ENCODE results near the gene RPL37A.

Gene RPL37A

DNA sequence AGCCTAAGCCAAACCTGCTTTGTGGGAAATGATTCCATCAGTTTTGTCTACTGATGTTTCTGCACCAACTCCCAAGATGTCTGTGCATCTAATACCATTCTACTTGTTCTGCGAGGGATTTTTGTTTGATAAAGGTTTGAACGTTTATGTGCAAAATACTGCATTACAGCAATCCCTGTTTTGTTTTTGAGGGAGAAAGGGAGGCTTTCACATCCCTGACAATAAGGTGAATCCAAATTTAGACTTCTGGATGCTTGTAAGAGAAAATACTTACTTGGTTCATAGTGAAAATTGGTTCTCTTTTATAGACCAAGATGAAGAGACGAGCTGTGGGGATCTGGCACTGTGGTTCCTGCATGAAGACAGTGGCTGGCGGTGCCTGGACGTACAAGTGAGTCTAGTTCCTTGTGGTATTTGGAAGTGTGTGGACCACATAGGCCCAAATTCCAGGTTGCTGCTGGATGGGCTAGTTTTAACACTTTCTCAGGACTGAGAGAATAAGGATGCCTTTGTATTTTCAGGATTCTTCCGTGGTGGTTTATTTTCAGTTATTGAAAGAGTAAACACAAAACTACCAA lies 1.1 kb downstream of the RPL37A start:
- Histone ChIP-seq H3K27ac (ENCODE audit: extremely low read depth, low read depth, low read length) (peak overlapping the region; percentile 98; the same call in 1 of the 2 replicates), H3K9me3 (ENCODE audit: control insufficient read depth, insufficient read depth, low read depth, low read length) (no peaks in the 10 kb centered on the region), H3K36me3 (ENCODE audit: control insufficient read depth in 2 of 2, insufficient read depth in 1 of 2, low read length in 2 of 2) (peaks cover 46 to 58% of the 10 kb centered on the region in 2 experiments), H3K4me1 (ENCODE audit: control insufficient read depth, insufficient read depth, low read length) (peaks cover 8% of the 10 kb centered on the region; the same call in 1 of the 2 replicates), H3K4me3 (ENCODE audit: low read depth, low read length) (peak overlapping the region; percentile 95)
- CTCF ChIA-PET = no interaction called here
- TF ChIP-seq, protein P1, sequence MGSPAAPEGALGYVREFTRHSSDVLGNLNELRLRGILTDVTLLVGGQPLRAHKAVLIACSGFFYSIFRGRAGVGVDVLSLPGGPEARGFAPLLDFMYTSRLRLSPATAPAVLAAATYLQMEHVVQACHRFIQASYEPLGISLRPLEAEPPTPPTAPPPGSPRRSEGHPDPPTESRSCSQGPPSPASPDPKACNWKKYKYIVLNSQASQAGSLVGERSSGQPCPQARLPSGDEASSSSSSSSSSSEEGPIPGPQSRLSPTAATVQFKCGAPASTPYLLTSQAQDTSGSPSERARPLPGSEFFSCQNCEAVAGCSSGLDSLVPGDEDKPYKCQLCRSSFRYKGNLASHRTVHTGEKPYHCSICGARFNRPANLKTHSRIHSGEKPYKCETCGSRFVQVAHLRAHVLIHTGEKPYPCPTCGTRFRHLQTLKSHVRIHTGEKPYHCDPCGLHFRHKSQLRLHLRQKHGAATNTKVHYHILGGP (tag by site-specific recombination; IDR thresholded peaks at IDR 0.05) = no peak
- TF ChIP-seq ZNF324 (tag by site-specific recombination; IDR thresholded peaks at IDR 0.05) (no peak), GFI1B (tag by site-specific recombination; IDR thresholded peaks at IDR 0.05) (no peak), ZNF404 (tag by site-specific recombination; IDR thresholded peaks at IDR 0.05) (no peak), ZNF223 (tag by site-specific recombination; IDR thresholded peaks at IDR 0.05) (no peak), ZFHX2 (tag by site-specific recombination; conservative IDR thresholded peaks at IDR 0.05) (no peak)
- TF ChIP-seq, protein P2, sequence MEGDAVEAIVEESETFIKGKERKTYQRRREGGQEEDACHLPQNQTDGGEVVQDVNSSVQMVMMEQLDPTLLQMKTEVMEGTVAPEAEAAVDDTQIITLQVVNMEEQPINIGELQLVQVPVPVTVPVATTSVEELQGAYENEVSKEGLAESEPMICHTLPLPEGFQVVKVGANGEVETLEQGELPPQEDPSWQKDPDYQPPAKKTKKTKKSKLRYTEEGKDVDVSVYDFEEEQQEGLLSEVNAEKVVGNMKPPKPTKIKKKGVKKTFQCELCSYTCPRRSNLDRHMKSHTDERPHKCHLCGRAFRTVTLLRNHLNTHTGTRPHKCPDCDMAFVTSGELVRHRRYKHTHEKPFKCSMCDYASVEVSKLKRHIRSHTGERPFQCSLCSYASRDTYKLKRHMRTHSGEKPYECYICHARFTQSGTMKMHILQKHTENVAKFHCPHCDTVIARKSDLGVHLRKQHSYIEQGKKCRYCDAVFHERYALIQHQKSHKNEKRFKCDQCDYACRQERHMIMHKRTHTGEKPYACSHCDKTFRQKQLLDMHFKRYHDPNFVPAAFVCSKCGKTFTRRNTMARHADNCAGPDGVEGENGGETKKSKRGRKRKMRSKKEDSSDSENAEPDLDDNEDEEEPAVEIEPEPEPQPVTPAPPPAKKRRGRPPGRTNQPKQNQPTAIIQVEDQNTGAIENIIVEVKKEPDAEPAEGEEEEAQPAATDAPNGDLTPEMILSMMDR (tag by site-specific recombination; IDR thresholded peaks at IDR 0.05) = no peak
- POLR2A ChIA-PET = no interaction called here

DNA sequence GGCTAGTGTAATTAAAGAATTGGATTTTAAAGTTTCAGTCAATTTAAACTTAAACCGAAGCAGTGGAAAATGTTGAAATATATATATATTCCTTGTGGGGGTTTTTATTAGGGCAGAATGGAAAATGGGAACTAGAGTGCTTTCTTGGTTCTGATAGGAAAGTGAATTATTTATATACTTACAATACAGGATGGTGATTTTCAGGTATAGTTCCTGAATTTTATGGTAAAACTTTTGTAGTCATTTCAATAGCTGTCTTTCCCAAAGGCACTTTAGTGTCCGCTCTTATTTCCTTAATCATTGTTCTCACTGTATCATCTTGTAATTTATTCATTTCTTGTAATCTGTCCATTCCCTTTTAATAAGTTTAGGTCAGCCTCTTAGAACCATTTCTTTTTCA lies 1.9 kb downstream of the RPL37A start:
- no peak for TF ChIP-seq IKZF3 (tag by site-specific recombination; IDR thresholded peaks at IDR 0.05)
- no peak for TF ChIP-seq ZNF623 (tag by site-specific recombination; IDR thresholded peaks at IDR 0.05)
- TF ChIP-seq, protein P3, sequence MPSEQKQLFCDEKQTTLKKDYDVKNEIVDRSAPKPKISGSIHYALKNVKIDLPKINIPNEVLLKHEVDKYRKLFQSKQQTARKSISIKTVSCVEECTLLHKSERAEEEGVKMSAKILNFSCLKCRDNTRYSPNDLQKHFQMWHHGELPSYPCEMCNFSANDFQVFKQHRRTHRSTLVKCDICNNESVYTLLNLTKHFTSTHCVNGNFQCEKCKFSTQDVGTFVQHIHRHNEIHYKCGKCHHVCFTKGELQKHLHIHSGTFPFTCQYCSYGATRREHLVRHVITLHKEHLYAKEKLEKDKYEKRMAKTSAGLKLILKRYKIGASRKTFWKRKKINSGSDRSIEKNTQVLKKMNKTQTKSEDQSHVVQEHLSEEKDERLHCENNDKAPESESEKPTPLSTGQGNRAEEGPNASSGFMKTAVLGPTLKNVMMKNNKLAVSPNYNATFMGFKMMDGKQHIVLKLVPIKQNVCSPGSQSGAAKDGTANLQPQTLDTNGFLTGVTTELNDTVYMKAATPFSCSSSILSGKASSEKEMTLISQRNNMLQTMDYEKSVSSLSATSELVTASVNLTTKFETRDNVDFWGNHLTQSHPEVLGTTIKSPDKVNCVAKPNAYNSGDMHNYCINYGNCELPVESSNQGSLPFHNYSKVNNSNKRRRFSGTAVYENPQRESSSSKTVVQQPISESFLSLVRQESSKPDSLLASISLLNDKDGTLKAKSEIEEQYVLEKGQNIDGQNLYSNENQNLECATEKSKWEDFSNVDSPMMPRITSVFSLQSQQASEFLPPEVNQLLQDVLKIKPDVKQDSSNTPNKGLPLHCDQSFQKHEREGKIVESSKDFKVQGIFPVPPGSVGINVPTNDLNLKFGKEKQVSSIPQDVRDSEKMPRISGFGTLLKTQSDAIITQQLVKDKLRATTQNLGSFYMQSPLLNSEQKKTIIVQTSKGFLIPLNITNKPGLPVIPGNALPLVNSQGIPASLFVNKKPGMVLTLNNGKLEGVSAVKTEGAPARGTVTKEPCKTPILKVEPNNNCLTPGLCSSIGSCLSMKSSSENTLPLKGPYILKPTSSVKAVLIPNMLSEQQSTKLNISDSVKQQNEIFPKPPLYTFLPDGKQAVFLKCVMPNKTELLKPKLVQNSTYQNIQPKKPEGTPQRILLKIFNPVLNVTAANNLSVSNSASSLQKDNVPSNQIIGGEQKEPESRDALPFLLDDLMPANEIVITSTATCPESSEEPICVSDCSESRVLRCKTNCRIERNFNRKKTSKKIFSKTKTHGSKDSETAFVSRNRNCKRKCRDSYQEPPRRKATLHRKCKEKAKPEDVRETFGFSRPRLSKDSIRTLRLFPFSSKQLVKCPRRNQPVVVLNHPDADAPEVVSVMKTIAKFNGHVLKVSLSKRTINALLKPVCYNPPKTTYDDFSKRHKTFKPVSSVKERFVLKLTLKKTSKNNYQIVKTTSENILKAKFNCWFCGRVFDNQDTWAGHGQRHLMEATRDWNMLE (tag by site-specific recombination; conservative IDR thresholded peaks at IDR 0.05; ENCODE audit: low read depth) = no peak
- TF ChIP-seq ZNF114 (tag by site-specific recombination; IDR thresholded peaks at IDR 0.05) = no peak
- TF ChIP-seq, protein P4, sequence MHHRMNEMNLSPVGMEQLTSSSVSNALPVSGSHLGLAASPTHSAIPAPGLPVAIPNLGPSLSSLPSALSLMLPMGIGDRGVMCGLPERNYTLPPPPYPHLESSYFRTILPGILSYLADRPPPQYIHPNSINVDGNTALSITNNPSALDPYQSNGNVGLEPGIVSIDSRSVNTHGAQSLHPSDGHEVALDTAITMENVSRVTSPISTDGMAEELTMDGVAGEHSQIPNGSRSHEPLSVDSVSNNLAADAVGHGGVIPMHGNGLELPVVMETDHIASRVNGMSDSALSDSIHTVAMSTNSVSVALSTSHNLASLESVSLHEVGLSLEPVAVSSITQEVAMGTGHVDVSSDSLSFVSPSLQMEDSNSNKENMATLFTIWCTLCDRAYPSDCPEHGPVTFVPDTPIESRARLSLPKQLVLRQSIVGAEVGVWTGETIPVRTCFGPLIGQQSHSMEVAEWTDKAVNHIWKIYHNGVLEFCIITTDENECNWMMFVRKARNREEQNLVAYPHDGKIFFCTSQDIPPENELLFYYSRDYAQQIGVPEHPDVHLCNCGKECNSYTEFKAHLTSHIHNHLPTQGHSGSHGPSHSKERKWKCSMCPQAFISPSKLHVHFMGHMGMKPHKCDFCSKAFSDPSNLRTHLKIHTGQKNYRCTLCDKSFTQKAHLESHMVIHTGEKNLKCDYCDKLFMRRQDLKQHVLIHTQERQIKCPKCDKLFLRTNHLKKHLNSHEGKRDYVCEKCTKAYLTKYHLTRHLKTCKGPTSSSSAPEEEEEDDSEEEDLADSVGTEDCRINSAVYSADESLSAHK (tag by site-specific recombination; IDR thresholded peaks at IDR 0.05) = no peak
- no peak for TF ChIP-seq BCL11A (tag by site-specific recombination; IDR thresholded peaks at IDR 0.05; ENCODE audit: low read depth)
- no peak for TF ChIP-seq ZNF311 (tag by site-specific recombination; IDR thresholded peaks at IDR 0.05; ENCODE audit: borderline replicate concordance)
- TF ChIP-seq, protein P5, sequence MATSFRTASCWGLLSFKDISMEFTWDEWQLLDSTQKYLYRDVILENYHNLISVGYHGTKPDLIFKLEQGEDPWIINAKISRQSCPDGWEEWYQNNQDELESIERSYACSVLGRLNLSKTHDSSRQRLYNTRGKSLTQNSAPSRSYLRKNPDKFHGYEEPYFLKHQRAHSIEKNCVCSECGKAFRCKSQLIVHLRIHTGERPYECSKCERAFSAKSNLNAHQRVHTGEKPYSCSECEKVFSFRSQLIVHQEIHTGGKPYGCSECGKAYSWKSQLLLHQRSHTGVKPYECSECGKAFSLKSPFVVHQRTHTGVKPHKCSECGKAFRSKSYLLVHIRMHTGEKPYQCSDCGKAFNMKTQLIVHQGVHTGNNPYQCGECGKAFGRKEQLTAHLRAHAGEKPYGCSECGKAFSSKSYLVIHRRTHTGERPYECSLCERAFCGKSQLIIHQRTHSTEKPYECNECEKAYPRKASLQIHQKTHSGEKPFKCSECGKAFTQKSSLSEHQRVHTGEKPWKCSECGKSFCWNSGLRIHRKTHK (tag by site-specific recombination; IDR thresholded peaks at IDR 0.05) = no peak
- TF ChIP-seq ZNF10 (tag by site-specific recombination; IDR thresholded peaks at IDR 0.05) = no peak
- Histone ChIP-seq H3K4me3 (ENCODE audit: low read depth, low read length) (no peak overlapping the region; the same call in 1 of the 2 replicates), H3K9me3 (ENCODE audit: control insufficient read depth, insufficient read depth, low read depth, low read length) (no peaks in the 10 kb centered on the region), H3K36me3 (ENCODE audit: control insufficient read depth in 2 of 2, insufficient read depth in 1 of 2, low read length in 2 of 2) (peaks cover 54 to 66% of the 10 kb centered on the region in 2 experiments), H3K27ac (ENCODE audit: extremely low read depth, low read depth, low read length) (no peak overlapping the region), H3K4me1 (ENCODE audit: control insufficient read depth, insufficient read depth, low read length) (peaks cover 8% of the 10 kb centered on the region; the same call in 1 of the 2 replicates)
- ChIA-PET POLR2A (interaction anchor here (0.6 kb wide), 1 partner anchor 10 kb away, joined by 3 read pairs; no protein-coding TSS in a partner anchor), CTCF (no interaction called here)

All from HEK293 (cell line).